ENCODE data around the gene FSTL5.

The FSTL5 gene

GRCh38 chr4:161680146-161680545 lies 483.7 kb downstream of the FSTL5 start:
- no peaks in the 10 kb centered on the region for H3K36me3 ChIP-seq (ENCODE audit: control insufficient read depth, insufficient read depth, low read length)
- no peaks in the 10 kb centered on the region for H3K27me3 ChIP-seq (replicated peaks; ENCODE audit: control insufficient read depth, insufficient read depth, low read length)
- H3K4me3 ChIP-seq (replicated peaks; ENCODE audit: low read depth, low read length) = no peak overlapping the region
- no peak for DNase-seq (ENCODE audit: extremely low read depth, insufficient read length)
- TF ChIP-seq, protein P1, sequence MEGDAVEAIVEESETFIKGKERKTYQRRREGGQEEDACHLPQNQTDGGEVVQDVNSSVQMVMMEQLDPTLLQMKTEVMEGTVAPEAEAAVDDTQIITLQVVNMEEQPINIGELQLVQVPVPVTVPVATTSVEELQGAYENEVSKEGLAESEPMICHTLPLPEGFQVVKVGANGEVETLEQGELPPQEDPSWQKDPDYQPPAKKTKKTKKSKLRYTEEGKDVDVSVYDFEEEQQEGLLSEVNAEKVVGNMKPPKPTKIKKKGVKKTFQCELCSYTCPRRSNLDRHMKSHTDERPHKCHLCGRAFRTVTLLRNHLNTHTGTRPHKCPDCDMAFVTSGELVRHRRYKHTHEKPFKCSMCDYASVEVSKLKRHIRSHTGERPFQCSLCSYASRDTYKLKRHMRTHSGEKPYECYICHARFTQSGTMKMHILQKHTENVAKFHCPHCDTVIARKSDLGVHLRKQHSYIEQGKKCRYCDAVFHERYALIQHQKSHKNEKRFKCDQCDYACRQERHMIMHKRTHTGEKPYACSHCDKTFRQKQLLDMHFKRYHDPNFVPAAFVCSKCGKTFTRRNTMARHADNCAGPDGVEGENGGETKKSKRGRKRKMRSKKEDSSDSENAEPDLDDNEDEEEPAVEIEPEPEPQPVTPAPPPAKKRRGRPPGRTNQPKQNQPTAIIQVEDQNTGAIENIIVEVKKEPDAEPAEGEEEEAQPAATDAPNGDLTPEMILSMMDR (IDR thresholded peaks at IDR 0.05; ENCODE audit: insufficient read depth, low read length, poor library complexity, severe bottlenecking) = no peak

- TF ChIP-seq, protein P1 (IDR thresholded peaks at IDR 0.05; ENCODE audit: insufficient read depth, low read length, poor library complexity, severe bottlenecking) = no peak
- no peak overlapping the region for H3K4me3 ChIP-seq (replicated peaks; ENCODE audit: low read depth, low read length)
- no peaks in the 10 kb centered on the region for H3K27me3 ChIP-seq (replicated peaks; ENCODE audit: control insufficient read depth, insufficient read depth, low read length)
- no peaks in the 10 kb centered on the region for H3K36me3 ChIP-seq (ENCODE audit: control insufficient read depth, insufficient read depth, low read length)
- DNase-seq (ENCODE audit: extremely low read depth, insufficient read length) = no peak
Measured at GRCh38 chr4:161664740-161665139, 499.1 kb downstream of the FSTL5 start.

DNA sequence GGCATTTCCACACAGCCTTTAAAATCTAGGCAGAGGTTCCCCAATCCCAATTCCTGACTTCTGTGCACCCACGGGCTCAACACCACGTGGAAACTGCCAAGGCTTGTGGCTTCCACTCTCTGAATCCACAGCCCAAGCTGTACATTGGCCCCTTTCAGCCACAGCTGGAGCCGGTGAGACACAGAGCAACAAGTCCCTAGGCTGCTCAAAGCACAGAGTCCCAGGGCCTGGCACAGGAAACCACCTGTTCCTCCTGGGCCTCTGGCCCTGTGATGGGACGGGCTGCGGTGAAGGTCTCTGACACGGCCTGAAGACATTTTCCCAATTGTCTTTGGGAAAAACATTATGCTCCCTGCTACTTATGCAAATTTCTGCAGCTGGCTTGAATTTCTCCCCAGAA lies 500.0 kb downstream of the FSTL5 start:
- no peak overlapping the region for H3K4me3 ChIP-seq (replicated peaks; ENCODE audit: low read depth, low read length)
- DNase-seq (ENCODE audit: extremely low read depth, insufficient read length) = no peak

DNA sequence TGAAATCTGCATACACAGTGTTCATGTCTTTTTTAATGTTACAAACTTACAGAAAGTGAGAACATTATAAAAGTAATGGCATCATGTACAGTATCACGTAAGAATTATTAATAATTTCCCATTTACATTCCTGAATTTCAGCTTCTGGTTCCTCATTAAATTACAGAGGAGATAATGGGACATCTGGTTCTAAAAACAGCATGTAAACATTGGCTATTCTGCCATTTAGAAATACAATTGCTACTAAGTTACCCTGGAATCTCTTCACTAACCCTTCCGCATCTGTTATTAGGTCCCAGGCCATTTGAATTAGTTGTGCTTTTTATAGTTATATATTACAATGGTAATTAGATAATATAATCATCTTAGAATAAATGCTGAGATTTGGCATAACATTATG lies 505.1 kb downstream of the FSTL5 start:
- H3K27me3 ChIP-seq (replicated peaks; ENCODE audit: control insufficient read depth, insufficient read depth, low read length) = no peaks in the 10 kb centered on the region
- no peak for DNase-seq (ENCODE audit: extremely low read depth, insufficient read length)
- no peak overlapping the region for H3K4me3 ChIP-seq (replicated peaks; ENCODE audit: low read depth, low read length)
- H3K36me3 ChIP-seq (ENCODE audit: control insufficient read depth, insufficient read depth, low read length) = no peaks in the 10 kb centered on the region
- TF ChIP-seq, protein P1 (IDR thresholded peaks at IDR 0.05; ENCODE audit: insufficient read depth, low read length, poor library complexity, severe bottlenecking) = no peak

More for the DNA sequence above, 500.0 kb downstream of the FSTL5 start:
- TF ChIP-seq, protein P1 (IDR thresholded peaks at IDR 0.05; ENCODE audit: insufficient read depth, low read length, poor library complexity, severe bottlenecking) = no peak
- H3K36me3 ChIP-seq (ENCODE audit: control insufficient read depth, insufficient read depth, low read length) = no peaks in the 10 kb centered on the region
- H3K27me3 ChIP-seq (replicated peaks; ENCODE audit: control insufficient read depth, insufficient read depth, low read length) = no peaks in the 10 kb centered on the region

DNA sequence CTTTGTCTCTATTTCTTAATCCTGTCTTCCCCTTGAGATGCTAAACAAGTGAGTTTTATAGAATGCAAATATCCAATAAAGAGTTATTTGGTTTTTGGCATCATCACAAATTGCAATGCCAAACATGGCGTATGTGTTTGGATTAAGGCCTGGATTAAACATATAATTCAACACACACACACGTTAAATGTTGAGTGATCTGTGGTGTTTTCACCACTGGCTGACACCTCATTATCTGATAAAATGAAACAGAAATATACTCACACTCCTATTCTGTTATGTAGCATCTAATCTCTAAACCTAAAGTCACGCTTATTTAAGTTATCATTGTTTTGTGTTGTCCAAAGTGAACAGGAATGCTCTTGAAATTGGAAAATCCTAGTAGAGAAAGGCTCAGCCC lies 506.2 kb downstream of the FSTL5 start:
- TF ChIP-seq, protein P1 (IDR thresholded peaks at IDR 0.05; ENCODE audit: insufficient read depth, low read length, poor library complexity, severe bottlenecking) = no peak
- no peak for DNase-seq (ENCODE audit: extremely low read depth, insufficient read length)
- no peak overlapping the region for H3K4me3 ChIP-seq (replicated peaks; ENCODE audit: low read depth, low read length)

DNA sequence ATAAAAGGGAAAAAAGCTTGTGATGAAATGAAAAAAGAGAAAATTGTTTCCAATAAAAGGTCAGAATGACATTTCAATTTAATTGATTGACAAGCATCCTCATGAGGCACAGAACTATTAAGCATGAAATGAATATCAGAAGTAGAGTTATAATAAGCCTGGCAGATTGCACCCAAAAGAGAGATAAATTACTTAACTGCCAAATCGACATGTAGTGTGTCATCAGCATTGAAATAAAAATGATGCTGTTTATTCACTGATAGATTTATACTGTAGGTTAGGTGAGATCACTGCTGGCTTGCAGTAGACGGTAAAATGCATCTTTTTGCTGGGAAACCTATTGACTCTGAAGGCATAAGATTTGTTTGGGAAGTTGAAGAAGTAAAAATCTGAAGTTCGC lies 507.2 kb downstream of the FSTL5 start:
- TF ChIP-seq, protein P1 (IDR thresholded peaks at IDR 0.05; ENCODE audit: insufficient read depth, low read length, poor library complexity, severe bottlenecking) = no peak
- DNase-seq (ENCODE audit: extremely low read depth, insufficient read length) = no peak
- Histone ChIP-seq H3K27me3 (replicated peaks; ENCODE audit: control insufficient read depth, insufficient read depth, low read length) (no peaks in the 10 kb centered on the region), H3K36me3 (ENCODE audit: control insufficient read depth, insufficient read depth, low read length) (no peaks in the 10 kb centered on the region), H3K4me3 (replicated peaks; ENCODE audit: low read depth, low read length) (no peak overlapping the region)

More for the DNA sequence above, 506.2 kb downstream of the FSTL5 start:
- no peaks in the 10 kb centered on the region for H3K27me3 ChIP-seq (replicated peaks; ENCODE audit: control insufficient read depth, insufficient read depth, low read length)
- no peaks in the 10 kb centered on the region for H3K36me3 ChIP-seq (ENCODE audit: control insufficient read depth, insufficient read depth, low read length)

All from GM06990 (cell line).